Hepatocyte (in vitro differentiated cells): Measurements from ENCODE around the gene ADIPOR1. TPM values are rescaled to one million over a fixed set of nuclear protein-coding genes. Genes with fewer than 3 reads are reported as not detected.

Experiments
- DNase-seq: peaks from one replicate; pipeline ENCODE4 v3.0.0-alpha.2; 2016; ENCODE audit warnings: low spot score
- H2AFZ ChIP-seq: fragments of 200-600 bp; sonication (generic); 2 replicates; pipeline ENCODE4 v1.6.0; 2016; ENCODE audit warnings: antibody characterized with exemption, mild to moderate bottlenecking
- H3K27ac ChIP-seq: fragments of 200-600 bp; sonication (generic); 2 replicates; pipeline ENCODE4 v1.5.1; 2016; ENCODE audit warnings: mild to moderate bottlenecking
- H3K27me3 ChIP-seq: fragments of 200-600 bp; sonication (generic); 2 replicates; pipeline ENCODE4 v1.6.1; 2016
- H3K36me3 ChIP-seq: fragments of 200-600 bp; sonication (generic); replicated peaks from 2 replicates; pipeline ENCODE4 v1.5.1; 2016; ENCODE audit warnings: low read depth; ENCODE audit not compliant: insufficient read depth
- H3K4me1 ChIP-seq: fragments of 200-600 bp; sonication (generic); 2 replicates; pipeline ENCODE4 v1.5.1; 2016; ENCODE audit warnings: mild to moderate bottlenecking, moderate library complexity; ENCODE audit not compliant: insufficient read depth
- H3K4me2 ChIP-seq: fragments of 200-600 bp; sonication (generic); 2 replicates; pipeline ENCODE4 v1.6.0; 2016
- H3K4me3 ChIP-seq: fragments of 200-600 bp; sonication (generic); 2 replicates; pipeline ENCODE4 v1.5.1; 2016; ENCODE audit warnings: mild to moderate bottlenecking
- H3K79me2 ChIP-seq: fragments of 200-600 bp; sonication (generic); 2 replicates; pipeline ENCODE4 v1.6.0; 2017; ENCODE audit warnings: mild to moderate bottlenecking
- H3K9me2 ChIP-seq: fragments of 200-600 bp; sonication (generic); replicated peaks from 2 replicates; pipeline ENCODE4 v1.6.0; 2017; ENCODE audit warnings: mild to moderate bottlenecking; ENCODE audit not compliant: insufficient read depth
- H3K9me3 ChIP-seq: fragments of 200-600 bp; sonication (generic); 2 replicates; pipeline ENCODE4 v1.5.1; 2016; ENCODE audit warnings: low read depth, mild to moderate bottlenecking
- H4K20me1 ChIP-seq: fragments of 200-600 bp; sonication (generic); 2 replicates; pipeline ENCODE4 v1.6.0; 2016; ENCODE audit warnings: mild to moderate bottlenecking; ENCODE audit not compliant: insufficient read depth, poor library complexity, severe bottlenecking
- EZH2 ChIP-seq: fragments of 200-600 bp; sonication (generic); IDR thresholded peaks from 2 replicates; pipeline ENCODE4 v1.6.1; 2016; ENCODE audit warnings: antibody characterized with exemption, mild to moderate bottlenecking, borderline replicate concordance
- EZH2phosphoT487 ChIP-seq: fragments of 200-600 bp; sonication (generic); IDR thresholded peaks from one replicate; pipeline ENCODE4 v1.6.1; 2018; ENCODE audit warnings: antibody characterized with exemption, mild to moderate bottlenecking, low read depth, moderate library complexity; ENCODE audit not compliant: unreplicated experiment, severe bottlenecking
- WGBS: methylation state at CpG from one replicate; pipeline ENCODE4 v1.1.6; 2016; ENCODE audit warnings: low lambda C conversion rate; ENCODE audit errors: missing lambda C conversion rate; 5-methylcytosine and 5-hydroxymethylcytosine counted together
- polyA plus RNA-seq: library from polyadenylated mRNA; unstranded; fragments of >200 nt; fragmentation: Nextera tagmentation; extraction: Ambion mirVana; gene quantifications from 2 replicates; pipeline ENCODE4 v1.2.1, GENCODE V29; 2016
- total RNA-seq: library from RNA; depleted of rRNA; stranded (reverse); fragments of >200 nt; gene quantifications from 2 replicates; pipeline ENCODE4 v1.2.3, GENCODE V29; 2014
- TF ChIP-seq, protein P1 (sequence below): fragments of 200-600 bp; sonication (generic); IDR thresholded peaks from 2 replicates; pipeline ENCODE4 v1.5.1; 2016; ENCODE audit warnings: antibody characterized with exemption, mild to moderate bottlenecking; ENCODE audit not compliant: poor library complexity

ADIPOR1 gene
- total and polyA plus RNA-seq, 2 experiments from 2014 or later, result 75.7 to 121 TPM

DNA sequence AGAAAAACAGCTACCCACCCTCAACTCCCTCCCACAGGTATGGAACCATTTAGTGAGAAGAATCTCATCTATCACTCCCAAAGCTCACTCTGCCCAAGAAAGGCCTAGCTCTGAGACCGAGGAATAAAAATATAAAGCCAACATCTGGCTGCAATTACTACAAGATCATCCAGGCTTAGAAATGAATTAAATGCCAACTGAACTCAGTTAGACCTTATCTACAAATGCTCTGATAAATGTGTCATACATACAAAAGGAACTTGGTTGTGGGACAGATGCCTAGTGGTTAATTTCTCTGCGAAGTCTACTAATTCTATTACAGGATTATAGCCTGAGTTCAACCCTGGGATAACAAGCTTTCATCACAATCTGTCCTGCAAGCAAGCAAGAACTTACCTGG lies 6.7 kb downstream of the ADIPOR1 start:
- H3K36me3 ChIP-seq, result no peaks in the 10 kb centered on the region
- no peaks in the 10 kb centered on the region for H3K27me3 ChIP-seq
- DNase-seq, result no peak
- H2AFZ ChIP-seq, result no peak overlapping the region
- H3K9me2 ChIP-seq, result no peaks in the 10 kb centered on the region
- no peaks in the 10 kb centered on the region for H3K9me3 ChIP-seq
- H3K4me1 ChIP-seq, result peaks cover 2% of the 10 kb centered on the region
- H4K20me1 ChIP-seq, result peaks cover 49% of the 10 kb centered on the region
- TF ChIP-seq EZH2phosphoT487 (no peak), EZH2 (no peak)
- TF ChIP-seq, protein P1, sequence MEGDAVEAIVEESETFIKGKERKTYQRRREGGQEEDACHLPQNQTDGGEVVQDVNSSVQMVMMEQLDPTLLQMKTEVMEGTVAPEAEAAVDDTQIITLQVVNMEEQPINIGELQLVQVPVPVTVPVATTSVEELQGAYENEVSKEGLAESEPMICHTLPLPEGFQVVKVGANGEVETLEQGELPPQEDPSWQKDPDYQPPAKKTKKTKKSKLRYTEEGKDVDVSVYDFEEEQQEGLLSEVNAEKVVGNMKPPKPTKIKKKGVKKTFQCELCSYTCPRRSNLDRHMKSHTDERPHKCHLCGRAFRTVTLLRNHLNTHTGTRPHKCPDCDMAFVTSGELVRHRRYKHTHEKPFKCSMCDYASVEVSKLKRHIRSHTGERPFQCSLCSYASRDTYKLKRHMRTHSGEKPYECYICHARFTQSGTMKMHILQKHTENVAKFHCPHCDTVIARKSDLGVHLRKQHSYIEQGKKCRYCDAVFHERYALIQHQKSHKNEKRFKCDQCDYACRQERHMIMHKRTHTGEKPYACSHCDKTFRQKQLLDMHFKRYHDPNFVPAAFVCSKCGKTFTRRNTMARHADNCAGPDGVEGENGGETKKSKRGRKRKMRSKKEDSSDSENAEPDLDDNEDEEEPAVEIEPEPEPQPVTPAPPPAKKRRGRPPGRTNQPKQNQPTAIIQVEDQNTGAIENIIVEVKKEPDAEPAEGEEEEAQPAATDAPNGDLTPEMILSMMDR, result no peak
- H3K79me2 ChIP-seq, result peaks cover 64% of the 10 kb centered on the region
- H3K4me3 ChIP-seq, result no peak overlapping the region
- no peak overlapping the region for H3K27ac ChIP-seq
- WGBS, result 72% methylated on average over 2 of the region's 2 CpGs
- H3K4me2 ChIP-seq, result no peak overlapping the region

DNA sequence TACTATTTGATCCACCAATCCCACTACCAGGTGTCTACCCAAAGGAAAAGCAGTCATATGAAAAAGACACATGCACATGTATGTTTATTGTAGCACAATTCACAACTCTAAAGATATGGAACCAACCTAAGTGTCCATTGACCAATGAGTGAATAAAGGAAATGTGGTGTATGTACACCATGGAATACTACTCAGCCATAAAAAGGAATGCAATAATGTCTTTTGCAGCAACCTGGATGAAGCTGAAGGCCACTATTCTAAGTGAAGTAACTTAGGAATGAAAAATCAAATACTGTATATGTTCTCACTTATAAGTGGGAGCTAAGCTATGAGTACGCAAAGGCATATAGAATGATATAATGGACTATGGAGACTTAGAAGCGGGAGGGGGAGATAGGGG lies 12.6 kb downstream of the ADIPOR1 start:
- peaks cover 4% of the 10 kb centered on the region for H3K79me2 ChIP-seq
- no peak overlapping the region for H3K27ac ChIP-seq
- H3K4me3 ChIP-seq, result no peak overlapping the region
- H3K4me1 ChIP-seq, result no peaks in the 10 kb centered on the region
- H2AFZ ChIP-seq, result no peak overlapping the region
- H3K27me3 ChIP-seq, result no peaks in the 10 kb centered on the region
- H3K9me2 ChIP-seq, result no peaks in the 10 kb centered on the region
- TF ChIP-seq, protein P1, result no peak
- TF ChIP-seq EZH2 (no peak), EZH2phosphoT487 (no peak)
- no peaks in the 10 kb centered on the region for H3K9me3 ChIP-seq
- no peak overlapping the region for H3K4me2 ChIP-seq
- H4K20me1 ChIP-seq, result no peaks in the 10 kb centered on the region
- no peaks in the 10 kb centered on the region for H3K36me3 ChIP-seq
- WGBS, result 96% methylated on average over 2 of the region's 2 CpGs
- DNase-seq, result no peak

DNA sequence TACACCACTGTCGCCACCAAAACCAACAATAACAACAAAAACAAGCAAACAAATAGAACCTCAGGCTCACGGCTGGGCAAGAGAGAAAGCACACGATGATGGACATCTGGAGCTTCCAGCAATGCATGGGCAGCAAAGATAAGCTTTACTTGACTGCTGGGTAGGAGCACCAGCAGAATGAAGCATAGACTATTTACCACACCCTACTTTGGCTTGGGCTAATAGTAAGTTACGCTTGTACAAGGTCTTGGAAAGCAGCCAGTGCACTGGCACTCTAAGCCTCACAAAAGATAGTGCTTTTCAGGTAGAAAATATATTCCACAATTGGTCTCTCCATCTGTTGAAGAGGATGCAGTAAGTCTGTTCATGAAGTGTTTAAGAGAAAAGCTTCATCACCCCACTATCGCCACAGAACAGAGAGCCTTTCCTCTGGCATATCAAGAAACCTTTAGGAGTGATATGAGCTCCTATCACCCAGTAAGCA lies 13.6 kb downstream of the ADIPOR1 start:
- Histone ChIP-seq H3K27ac (no peak overlapping the region), H3K4me2 (no peak overlapping the region), H2AFZ (no peak overlapping the region), H3K9me3 (no peaks in the 10 kb centered on the region), H3K9me2 (no peaks in the 10 kb centered on the region), H3K4me1 (no peaks in the 10 kb centered on the region), H3K4me3 (no peak overlapping the region), H3K27me3 (no peaks in the 10 kb centered on the region), H4K20me1 (no peaks in the 10 kb centered on the region), H3K36me3 (no peaks in the 10 kb centered on the region), H3K79me2 (no peaks in the 10 kb centered on the region)
- TF ChIP-seq EZH2 (no peak), EZH2phosphoT487 (no peak)
- TF ChIP-seq, protein P1, result no peak
- 95% methylated on average over 5 of the region's 5 CpGs for WGBS
- DNase-seq, result no peak

- 95% methylated on average over 1 of the region's 1 CpG for WGBS
- TF ChIP-seq EZH2phosphoT487 (no peak), EZH2 (no peak)
- TF ChIP-seq, protein P1, result no peak
- no peaks in the 10 kb centered on the region for H3K36me3 ChIP-seq
- no peaks in the 10 kb centered on the region for H4K20me1 ChIP-seq
- H3K4me3 ChIP-seq, result no peak overlapping the region
- H3K9me3 ChIP-seq, result no peaks in the 10 kb centered on the region
- H3K27ac ChIP-seq, result no peak overlapping the region
- DNase-seq, result no peak
- no peaks in the 10 kb centered on the region for H3K27me3 ChIP-seq
- no peaks in the 10 kb centered on the region for H3K9me2 ChIP-seq
- no peak overlapping the region for H2AFZ ChIP-seq
- no peaks in the 10 kb centered on the region for H3K79me2 ChIP-seq
- no peaks in the 10 kb centered on the region for H3K4me1 ChIP-seq
- H3K4me2 ChIP-seq, result no peak overlapping the region
Observed at GRCh38 chr1:202942426-202942825, 15.7 kb downstream of the ADIPOR1 start.
